GM18526 (cell line): ENCODE results near the gene SYS1.

Experiments used
- POLR2A ChIP-seq: IDR thresholded peaks from 3 replicates; pipeline ENCODE4 v1.6.1; 2011; ENCODE audit not compliant: insufficient read length; ENCODE audit errors: extremely low read depth

The SYS1 gene

GRCh38 chr20:45366631-45367030, 3.7 kb downstream of the SYS1 start:
- no peak for TF ChIP-seq POLR2A

DNA sequence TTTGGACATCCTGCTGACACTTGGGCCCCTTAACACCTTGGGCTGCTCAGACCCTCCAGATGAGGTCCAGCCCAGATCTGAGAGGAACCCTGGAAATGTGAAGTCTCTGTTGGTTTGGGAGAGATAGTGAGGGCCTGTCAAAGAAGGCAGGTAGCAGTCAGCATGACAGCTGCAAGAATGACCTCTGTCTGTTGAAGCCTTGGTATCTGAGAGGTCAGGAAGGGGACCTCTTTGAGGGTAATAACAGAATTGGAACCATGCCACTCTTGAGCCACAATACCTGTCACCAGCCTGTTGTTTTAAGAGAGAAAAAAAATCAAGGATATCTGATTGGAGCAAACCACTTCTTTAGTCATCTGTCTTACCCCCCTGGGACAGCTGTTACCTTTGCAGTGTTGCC, 4.2 kb downstream of the SYS1 start:
- no peak for TF ChIP-seq POLR2A

GRCh38 chr20:45368221-45368980, 5.4 kb downstream of the SYS1 start:
- TF ChIP-seq POLR2A: no peak

DNA sequence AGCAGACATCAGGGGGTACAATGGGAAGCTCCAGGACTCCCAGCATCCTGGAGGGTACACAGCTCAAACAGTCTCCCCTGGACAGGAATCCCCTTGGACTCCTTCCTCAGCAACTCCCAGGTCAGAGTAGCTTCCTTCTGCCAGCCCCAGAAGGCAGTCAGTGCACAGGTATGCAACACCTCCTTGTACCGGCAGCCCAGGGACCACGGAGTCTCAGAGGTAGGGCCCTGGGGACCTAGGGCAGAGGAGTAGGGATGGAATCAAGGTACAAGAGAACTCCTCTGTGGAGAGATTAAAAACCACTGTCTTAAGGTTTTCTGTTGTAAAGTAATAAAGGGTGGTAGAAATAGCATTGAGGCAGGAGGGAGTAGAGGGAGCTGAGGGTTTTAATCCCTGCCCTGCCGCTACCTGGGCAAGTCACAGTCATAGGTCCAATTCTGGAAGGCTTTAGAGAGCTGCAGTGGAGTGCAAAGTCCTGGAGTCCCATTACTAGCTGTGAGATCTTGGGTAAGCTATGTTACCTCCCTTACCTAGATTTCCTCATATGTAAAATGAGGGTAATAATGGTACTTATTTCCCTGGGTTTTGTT, 7.7 kb downstream of the SYS1 start:
- no peak for TF ChIP-seq POLR2A

GRCh38 chr20:45372241-45372640, 9.3 kb downstream of the SYS1 start:
- no peak for TF ChIP-seq POLR2A

- no peak for TF ChIP-seq POLR2A
Observed at GRCh38 chr20:45372646-45373352, 9.8 kb downstream of the SYS1 start.

- TF ChIP-seq POLR2A: no peak
Observed at GRCh38 chr20:45373353-45374100, 10.6 kb downstream of the SYS1 start.

DNA sequence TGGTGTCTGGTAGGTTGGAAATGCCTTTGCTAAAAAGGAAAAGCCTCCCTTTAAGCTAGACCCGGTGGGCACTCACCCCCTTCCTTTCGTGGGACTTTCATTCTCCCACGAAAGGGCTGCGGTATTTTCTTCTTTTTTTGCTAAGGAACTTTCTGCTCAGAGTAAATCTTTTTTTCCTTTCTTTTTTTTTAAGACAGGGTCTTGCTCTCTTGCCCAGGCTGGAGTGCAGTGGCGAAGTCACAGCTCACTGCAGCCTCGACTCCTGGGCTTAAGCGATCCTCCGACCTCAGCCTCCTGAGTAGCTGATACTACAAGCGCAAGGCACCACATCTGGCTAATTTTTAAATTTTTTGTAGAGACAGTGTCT, 11.1 kb downstream of the SYS1 start:
- no peak for TF ChIP-seq POLR2A

- TF ChIP-seq POLR2A: no peak
Observed at GRCh38 chr20:45374966-45375365, 12.0 kb downstream of the SYS1 start.

DNA sequence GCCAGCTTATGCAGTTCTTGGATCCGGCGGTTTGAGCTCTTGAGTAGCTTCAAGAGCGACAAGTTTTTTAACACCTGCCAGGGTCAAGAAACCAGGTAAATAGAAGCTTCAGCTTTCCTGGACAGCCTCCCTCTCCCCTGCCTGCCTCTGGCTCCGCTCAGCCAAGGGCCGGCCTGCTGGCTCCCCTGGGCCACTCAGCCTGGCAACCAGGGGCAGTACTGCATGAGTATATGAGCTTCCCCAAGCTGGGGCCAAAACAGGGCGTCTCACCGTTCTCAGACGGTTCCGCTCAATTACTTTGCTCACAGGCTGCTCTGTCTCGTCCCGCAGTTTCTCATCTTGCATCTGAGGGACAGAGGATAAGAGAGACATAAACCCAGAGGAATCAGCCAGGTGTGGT, 14.3 kb downstream of the SYS1 start:
- TF ChIP-seq POLR2A: no peak

DNA sequence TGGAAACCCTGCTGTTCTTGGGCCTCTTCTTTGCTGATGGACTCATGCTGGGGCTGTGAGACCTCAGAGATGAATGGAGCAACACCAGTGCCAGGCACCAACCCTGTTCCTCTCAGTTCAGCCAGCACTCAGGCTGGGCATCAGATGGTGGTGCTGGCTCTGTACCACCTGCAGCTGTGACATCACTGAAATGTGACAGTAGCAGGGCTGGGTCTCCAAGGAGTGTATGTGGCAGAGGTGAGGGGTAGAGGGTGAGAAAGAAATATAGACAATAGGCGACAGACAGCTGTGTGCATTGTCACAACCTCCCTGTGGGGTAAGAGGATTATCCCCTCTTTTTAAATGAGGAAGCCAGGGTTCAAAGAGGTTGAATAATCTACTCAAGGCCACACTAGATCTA, 15.2 kb downstream of the SYS1 start, which contains the start of gene TP53TG5:
Gene TP53TG5, minus strand, starts transcription at position 135 of the 400 bp plus-strand sequence. Its CDS starts 89 bp downstream, at position 46.
- TF ChIP-seq POLR2A: no peak

GRCh38 chr20:45387274-45387673, 24.3 kb downstream of the SYS1 start:
- TF ChIP-seq POLR2A: no peak

- TF ChIP-seq POLR2A: no peak
Observed at GRCh38 chr20:45390931-45391330, 28.0 kb downstream of the SYS1 start.

DNA sequence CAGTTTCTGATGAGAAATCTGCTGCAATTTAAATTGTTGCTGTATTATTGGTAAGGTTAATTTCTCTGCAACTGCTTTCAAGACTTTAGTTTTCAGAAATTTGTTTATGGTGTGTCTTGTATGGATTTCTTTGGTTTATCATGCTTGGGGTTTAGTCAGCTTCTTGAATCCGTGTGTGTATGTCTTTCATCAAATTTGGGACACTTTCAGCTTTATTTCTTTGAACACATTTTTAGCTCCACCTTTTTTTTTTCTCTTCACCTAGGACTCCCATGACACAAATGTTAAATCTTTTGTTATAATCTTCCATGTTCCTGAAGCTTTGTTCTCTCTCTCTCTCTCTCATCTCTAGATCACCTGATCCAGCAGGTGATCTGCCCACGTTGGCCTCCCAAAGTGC, 28.6 kb downstream of the SYS1 start:
- TF ChIP-seq POLR2A: no peak

DNA sequence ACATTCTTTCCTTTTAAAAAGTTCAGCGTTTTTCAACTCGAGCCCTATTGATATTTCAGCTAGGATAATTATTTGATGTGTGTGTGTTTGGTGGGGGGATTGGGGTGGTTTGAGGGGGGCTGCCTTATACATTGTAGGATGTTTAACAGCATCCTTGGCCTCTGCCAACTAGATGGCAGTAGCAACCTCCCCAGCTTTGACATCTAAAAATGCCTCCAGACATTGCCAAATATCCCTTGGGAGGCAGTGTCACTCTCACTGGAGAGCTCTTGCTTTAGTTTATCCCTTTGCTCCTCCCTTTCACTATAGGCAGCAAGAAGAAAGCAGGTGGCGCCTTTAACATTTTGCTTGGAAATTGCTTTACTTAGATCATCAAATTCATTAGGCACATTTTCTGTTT, 29.8 kb downstream of the SYS1 start:
- TF ChIP-seq POLR2A: no peak
